ENCODE data around the gene GRK2. TPM values are rescaled to one million over a fixed set of nuclear protein-coding genes. Genes with fewer than 3 reads are reported as not detected.
A peak's percentile ranks its signal among the peaks of the same experiment; 100 is the strongest.

GRK2 gene
- total and polyA plus RNA-seq, 9 of the 15 experiments (the other 6 are each of a cell fraction or from before 2014, with no cell fraction given) = 0.24 to 95.8 (median 56.5) TPM

DNA sequence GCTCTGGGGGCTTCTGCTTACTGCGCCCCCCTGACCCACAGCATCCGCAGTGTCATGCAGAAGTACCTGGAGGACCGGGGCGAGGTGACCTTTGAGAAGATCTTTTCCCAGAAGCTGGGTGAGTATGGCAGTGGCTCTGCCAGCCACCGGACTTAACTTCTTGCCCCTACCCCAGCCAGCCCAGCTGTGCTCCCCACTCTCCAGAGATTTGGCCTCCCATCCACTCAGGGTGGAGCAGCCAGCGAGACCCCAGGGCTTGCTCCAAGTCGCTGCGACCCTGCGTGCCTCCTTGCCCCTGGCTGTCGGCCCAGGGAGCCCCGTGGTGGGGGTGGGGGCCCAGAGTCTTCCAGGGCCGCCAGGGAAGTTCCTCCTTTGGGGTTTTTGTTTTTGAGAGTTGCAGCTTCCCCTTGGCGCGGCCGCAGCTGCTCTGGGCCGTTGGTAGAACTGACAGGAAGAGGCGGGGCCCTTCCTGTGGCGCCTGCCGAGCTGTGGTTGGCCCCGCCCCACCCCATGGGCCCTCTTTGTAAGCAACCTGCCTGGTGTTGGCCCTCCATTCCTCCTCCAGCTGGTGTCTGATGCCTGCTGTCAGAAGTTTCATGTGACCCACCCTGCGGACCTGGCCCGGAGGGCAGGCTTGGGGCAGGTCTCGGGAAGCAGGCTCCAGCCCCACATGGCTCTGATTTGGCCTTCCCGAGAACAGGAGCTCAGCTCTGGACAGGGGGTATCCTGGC, 11.1 kb downstream of the GRK2 start (continued):
- 0 out of 2 replicates have a peak, but pooled peaks have one; percentile 28 for TF ChIP-seq MTA3 (IDR thresholded peaks at IDR 0.05; ENCODE audit: borderline replicate concordance)
- TF ChIP-seq, protein P1, sequence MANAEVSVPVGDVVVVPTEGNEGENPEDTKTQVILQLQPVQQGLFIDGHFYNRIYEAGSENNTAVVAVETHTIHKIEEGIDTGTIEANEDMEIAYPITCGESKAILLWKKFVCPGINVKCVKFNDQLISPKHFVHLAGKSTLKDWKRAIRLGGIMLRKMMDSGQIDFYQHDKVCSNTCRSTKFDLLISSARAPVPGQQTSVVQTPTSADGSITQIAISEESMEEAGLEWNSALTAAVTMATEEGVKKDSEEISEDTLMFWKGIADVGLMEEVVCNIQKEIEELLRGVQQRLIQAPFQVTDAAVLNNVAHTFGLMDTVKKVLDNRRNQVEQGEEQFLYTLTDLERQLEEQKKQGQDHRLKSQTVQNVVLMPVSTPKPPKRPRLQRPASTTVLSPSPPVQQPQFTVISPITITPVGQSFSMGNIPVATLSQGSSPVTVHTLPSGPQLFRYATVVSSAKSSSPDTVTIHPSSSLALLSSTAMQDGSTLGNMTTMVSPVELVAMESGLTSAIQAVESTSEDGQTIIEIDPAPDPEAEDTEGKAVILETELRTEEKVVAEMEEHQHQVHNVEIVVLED (CRISPR knock-in tag; IDR thresholded peaks at IDR 0.05) = 0 out of 2 replicates have a peak, but pooled peaks have one; percentile 36
- no peak for TF ChIP-seq ZNF143 (CRISPR knock-in tag; IDR thresholded peaks at IDR 0.05)
- TF ChIP-seq ZKSCAN1 (IDR thresholded peaks at IDR 0.05; ENCODE audit: low read depth, low read length) = 0 out of 2 replicates have a peak, but pooled peaks have one; percentile 13
- TF ChIP-seq RB1 (IDR thresholded peaks at IDR 0.05; ENCODE audit: low read depth) = peak; percentile 48; the same call in 1 of the 2 replicates
- no peak for TF ChIP-seq HDAC3 (IDR thresholded peaks at IDR 0.05; ENCODE audit: borderline replicate concordance, partially characterized antibody)
- peak; percentile 91 for TF ChIP-seq KLF6 (CRISPR knock-in tag; IDR thresholded peaks at IDR 0.05; ENCODE audit: borderline replicate concordance)
- TF ChIP-seq, protein P2, sequence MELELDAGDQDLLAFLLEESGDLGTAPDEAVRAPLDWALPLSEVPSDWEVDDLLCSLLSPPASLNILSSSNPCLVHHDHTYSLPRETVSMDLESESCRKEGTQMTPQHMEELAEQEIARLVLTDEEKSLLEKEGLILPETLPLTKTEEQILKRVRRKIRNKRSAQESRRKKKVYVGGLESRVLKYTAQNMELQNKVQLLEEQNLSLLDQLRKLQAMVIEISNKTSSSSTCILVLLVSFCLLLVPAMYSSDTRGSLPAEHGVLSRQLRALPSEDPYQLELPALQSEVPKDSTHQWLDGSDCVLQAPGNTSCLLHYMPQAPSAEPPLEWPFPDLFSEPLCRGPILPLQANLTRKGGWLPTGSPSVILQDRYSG (tag; conservative IDR thresholded peaks at IDR 0.05; ENCODE audit: low read depth) = peak; percentile 54; the same call in 1 of the 2 replicates
- peak; percentile 84; the same call in 1 of the 2 replicates for TF ChIP-seq ZNF717 (CRISPR knock-in tag; IDR thresholded peaks at IDR 0.05)
- peak; percentile 34 for TF ChIP-seq MEIS2 (IDR thresholded peaks at IDR 0.05; ENCODE audit: partially characterized antibody)
- TF ChIP-seq, protein P3, sequence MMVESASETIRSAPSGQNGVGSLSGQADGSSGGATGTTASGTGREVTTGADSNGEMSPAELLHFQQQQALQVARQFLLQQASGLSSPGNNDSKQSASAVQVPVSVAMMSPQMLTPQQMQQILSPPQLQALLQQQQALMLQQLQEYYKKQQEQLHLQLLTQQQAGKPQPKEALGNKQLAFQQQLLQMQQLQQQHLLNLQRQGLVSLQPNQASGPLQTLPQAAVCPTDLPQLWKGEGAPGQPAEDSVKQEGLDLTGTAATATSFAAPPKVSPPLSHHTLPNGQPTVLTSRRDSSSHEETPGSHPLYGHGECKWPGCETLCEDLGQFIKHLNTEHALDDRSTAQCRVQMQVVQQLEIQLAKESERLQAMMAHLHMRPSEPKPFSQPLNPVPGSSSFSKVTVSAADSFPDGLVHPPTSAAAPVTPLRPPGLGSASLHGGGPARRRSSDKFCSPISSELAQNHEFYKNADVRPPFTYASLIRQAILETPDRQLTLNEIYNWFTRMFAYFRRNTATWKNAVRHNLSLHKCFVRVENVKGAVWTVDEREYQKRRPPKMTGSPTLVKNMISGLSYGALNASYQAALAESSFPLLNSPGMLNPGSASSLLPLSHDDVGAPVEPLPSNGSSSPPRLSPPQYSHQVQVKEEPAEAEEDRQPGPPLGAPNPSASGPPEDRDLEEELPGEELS (CRISPR knock-in tag; IDR thresholded peaks at IDR 0.05; ENCODE audit: borderline replicate concordance) = no peak
- TF ChIP-seq HMG20B (CRISPR knock-in tag; IDR thresholded peaks at IDR 0.05) = 0 out of 2 replicates have a peak, but pooled peaks have one; percentile 59
- no peak for TF ChIP-seq PHB2 (IDR thresholded peaks at IDR 0.05; ENCODE audit: low read depth)
- TF ChIP-seq ERF (CRISPR knock-in tag; IDR thresholded peaks at IDR 0.05) = peak; percentile 73
- TF ChIP-seq, protein P4, sequence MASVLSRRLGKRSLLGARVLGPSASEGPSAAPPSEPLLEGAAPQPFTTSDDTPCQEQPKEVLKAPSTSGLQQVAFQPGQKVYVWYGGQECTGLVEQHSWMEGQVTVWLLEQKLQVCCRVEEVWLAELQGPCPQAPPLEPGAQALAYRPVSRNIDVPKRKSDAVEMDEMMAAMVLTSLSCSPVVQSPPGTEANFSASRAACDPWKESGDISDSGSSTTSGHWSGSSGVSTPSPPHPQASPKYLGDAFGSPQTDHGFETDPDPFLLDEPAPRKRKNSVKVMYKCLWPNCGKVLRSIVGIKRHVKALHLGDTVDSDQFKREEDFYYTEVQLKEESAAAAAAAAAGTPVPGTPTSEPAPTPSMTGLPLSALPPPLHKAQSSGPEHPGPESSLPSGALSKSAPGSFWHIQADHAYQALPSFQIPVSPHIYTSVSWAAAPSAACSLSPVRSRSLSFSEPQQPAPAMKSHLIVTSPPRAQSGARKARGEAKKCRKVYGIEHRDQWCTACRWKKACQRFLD (CRISPR knock-in tag; IDR thresholded peaks at IDR 0.05) = peak; percentile 97
- TF ChIP-seq, protein P5, sequence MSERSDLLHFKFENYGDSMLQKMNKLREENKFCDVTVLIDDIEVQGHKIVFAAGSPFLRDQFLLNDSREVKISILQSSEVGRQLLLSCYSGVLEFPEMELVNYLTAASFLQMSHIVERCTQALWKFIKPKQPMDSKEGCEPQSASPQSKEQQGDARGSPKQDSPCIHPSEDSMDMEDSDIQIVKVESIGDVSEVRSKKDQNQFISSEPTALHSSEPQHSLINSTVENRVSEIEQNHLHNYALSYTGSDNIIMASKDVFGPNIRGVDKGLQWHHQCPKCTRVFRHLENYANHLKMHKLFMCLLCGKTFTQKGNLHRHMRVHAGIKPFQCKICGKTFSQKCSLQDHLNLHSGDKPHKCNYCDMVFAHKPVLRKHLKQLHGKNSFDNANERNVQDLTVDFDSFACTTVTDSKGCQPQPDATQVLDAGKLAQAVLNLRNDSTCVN (CRISPR knock-in tag; IDR thresholded peaks at IDR 0.05) = peak; percentile 86
- TF ChIP-seq, protein P6, sequence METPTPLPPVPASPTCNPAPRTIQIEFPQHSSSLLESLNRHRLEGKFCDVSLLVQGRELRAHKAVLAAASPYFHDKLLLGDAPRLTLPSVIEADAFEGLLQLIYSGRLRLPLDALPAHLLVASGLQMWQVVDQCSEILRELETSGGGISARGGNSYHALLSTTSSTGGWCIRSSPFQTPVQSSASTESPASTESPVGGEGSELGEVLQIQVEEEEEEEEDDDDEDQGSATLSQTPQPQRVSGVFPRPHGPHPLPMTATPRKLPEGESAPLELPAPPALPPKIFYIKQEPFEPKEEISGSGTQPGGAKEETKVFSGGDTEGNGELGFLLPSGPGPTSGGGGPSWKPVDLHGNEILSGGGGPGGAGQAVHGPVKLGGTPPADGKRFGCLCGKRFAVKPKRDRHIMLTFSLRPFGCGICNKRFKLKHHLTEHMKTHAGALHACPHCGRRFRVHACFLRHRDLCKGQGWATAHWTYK (CRISPR knock-in tag; IDR thresholded peaks at IDR 0.05) = peak; percentile 94
- TF ChIP-seq TSC22D4 (tag; IDR thresholded peaks at IDR 0.05) = no peak

Data from K562 (cell line).